GM19043 (cell line): ENCODE measurements around the gene IL4R.
"Not testable (repeated sequence)": the region's sequence is repeated elsewhere in the genome, so short reads cannot be mapped to it uniquely, and the experiment has no call there.

Experiments
- ATAC-seq: cut with Tn5 transposase; IDR thresholded peaks from one replicate; pipeline ENCODE4 v1.9.1; 2021; ENCODE audit warnings: low read depth; ENCODE audit not compliant: unreplicated experiment

IL4R gene

DNA sequence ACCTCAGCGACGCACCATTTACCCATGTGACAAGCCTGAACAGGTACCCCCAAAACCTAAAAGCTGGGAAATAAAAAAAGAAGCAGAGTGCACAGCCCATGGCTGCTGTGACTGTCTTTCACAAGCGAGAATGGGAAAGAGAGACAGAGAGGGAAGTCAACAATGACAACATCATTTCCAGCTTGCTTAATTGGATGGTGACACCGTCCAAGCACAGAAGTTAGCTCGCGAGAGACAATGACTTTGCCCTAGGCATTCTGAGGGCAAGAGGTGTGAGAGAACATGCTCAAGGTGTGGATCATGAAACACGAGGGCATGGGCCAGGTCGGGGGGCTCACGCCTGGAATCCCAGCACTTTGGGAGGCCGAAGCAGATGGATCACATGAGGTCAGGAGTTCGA lies 25.9 kb upstream of the IL4R start:
- no peak for ATAC-seq

DNA sequence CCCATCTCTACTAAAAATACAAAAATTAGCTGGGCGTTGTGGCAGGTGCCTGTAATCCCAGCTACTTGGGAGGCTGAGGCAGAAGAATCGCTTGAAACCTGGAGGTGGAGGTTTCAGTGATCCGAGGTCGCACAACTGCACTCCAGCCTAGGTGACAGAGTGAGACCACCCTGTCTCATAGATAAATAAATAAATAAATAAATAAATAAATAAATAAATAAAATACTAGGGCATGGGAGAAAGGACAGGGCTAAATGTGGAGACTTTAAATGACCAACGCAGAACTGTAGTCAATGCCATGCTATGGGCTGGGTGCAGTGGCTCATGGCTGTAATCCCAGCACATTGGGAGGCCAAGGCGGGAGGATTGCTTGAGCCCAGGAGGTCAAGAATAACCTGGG lies 25.5 kb upstream of the IL4R start:
- not testable (repeated sequence) for ATAC-seq

DNA sequence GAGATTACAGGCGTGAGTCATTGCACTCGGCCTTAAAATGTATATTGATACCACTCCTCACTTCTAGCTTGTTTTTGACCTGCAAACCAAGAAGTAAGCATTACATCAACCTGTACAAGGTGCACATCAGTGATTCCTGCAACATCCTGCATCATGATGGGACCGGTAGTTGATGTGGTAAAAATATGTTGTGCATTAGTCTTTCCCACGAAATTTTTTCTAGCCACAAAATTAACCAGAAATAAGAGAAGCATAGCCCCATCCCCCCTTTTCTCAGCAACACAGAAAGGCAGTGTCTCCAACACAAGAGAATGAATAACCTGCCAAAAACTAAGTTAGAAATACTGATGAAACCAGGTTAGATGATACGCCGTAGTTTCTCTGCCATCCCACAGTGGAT lies 24.1 kb upstream of the IL4R start:
- no peak for ATAC-seq

DNA sequence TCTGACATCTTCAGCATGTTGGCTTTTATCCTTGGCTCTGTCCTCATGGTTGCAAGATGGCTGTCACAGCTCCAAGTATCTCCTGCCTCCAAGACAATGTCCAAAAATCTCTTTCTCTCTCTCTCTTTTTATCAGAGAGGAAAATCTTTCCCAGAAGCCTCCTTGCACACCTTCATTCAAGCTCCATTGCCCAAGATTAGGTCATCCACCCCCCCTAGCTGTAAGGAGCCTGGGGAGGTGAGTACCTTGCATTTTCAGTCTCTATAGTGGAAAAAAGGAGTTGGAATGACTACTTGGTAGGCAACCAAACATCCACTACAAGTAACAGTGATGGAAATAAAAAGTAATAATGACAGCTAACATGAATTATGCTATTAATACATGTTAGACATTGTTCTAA lies 23.2 kb upstream of the IL4R start:
- ATAC-seq = no peak

DNA sequence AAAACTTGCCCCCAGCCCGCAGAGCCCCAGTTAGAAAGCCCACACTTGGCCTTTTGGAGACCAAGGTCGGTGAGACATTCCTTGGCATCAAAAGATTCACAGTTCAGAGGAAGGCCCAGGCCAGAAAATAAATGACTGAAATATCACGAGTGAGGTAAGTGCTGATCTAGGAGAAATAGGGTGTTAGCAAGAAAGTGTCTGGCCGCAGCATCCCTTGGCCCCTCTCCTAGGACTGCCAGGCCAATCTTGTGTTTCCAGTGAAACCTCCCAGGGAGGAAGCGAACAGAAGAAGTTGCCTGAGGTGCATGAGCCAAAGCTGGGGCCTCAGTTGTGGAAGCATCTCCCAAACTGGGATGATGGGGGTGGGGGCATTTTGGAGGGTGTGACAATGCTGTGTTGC lies 22.7 kb upstream of the IL4R start:
- no peak for ATAC-seq

DNA sequence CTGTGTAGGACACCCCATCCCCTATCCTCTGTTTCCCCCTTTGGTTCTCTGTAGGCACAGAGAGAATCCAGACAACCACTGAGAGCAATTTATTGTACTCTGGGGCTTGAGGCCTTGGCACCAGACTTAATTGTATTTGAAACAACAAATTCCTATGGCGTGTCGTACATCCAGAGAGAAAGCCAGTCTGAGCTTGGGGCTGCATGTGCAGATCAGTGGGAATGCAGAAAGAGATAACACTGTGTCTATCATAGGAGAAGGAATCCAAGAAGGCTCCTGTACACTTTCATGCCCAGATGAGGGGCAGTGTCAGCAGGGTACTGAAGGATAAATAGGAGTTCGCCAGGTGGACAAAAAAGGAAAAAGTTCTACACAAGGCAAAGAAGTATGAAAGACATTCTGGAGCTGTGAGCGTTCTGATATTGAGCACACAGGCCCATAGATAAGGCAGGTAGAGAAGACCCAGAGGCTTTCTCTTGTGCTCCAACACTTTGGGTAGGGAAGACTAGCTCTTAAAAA lies 22.0 kb upstream of the IL4R start:
- no peak for ATAC-seq

DNA sequence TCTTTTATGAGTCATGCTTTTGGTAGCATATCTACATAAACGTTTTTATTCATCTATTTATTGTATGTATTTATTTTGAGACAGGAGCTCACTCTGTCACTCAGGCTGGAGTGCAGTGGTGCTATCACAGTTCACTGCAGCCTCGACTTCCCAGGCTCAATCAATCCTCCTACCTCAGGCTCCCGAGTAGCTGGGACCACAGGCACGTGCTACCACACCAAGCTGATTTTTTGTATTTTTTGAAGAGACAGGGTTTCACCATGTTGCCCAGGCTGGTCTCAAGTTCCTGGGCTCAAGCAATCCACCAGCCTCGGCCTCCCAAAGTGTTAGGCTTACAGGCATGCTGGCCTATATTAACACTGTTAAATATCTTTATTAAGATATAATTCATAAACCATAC lies 20.4 kb upstream of the IL4R start:
- ATAC-seq = no peak

DNA sequence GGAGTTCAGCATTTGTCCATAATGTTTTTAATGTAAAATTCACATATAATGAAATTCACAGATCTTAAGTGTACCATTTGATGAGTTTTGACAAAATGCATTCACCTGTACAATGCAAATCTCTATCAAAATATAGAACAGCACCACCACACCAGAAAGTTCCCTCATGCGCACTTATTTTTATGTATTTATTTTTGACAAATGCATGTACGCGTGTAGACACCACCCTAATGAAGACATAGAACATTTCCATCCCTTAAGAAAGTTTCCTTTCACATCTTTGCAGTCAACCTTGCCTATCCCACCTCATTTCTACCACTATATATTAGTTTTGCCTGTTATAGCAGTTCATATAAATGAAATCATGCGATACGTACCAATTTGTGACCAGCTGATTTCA lies 15.6 kb upstream of the IL4R start:
- no peak for ATAC-seq

DNA sequence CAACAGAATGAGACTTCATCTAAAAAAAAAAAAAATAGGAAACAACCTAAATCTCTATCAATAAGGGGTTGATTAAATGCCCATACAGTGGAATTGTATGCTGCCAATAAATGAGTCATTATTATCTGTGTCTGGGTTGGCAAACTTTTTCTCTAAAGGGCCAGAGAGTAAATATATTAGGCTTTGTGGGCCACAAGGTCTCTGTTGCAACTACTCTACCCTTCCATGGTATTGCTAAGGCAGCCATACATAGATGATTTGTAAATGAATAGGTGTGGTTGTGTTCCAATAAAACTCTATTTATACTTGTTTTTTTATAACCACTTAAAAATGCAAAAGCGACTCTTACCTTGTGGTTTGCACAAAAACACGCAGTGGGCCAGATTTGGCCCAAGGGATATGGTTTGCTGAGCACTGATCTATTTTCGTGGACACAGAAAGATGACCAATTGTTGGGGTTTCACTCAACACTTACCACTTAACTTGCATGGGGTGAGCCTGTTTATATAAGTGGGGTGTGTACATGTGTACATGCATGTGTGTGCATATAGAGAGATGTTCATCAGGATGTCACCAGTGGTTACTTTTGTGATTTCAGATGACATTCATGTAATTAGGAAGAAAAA lies 12.4 kb upstream of the IL4R start:
- no peak for ATAC-seq

DNA sequence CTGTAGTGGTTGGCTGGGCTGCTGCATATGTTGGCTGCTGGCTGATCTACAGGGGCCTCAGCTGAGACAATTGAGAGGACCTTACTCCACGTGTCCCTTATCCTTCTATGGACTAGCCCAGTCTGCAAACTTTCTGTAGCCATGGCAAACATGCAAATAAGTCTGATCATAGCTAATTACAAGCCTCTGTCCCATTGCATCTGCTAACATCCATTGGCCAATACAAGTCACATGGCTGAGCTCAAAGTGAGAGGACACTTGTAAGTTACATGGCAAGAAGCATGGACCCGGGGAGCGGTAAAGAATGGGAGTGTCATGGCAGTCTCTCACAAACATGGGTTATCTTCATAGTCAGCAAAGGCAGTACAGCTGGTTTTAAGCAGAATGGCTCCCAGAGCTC lies 11.6 kb upstream of the IL4R start:
- no peak for ATAC-seq

DNA sequence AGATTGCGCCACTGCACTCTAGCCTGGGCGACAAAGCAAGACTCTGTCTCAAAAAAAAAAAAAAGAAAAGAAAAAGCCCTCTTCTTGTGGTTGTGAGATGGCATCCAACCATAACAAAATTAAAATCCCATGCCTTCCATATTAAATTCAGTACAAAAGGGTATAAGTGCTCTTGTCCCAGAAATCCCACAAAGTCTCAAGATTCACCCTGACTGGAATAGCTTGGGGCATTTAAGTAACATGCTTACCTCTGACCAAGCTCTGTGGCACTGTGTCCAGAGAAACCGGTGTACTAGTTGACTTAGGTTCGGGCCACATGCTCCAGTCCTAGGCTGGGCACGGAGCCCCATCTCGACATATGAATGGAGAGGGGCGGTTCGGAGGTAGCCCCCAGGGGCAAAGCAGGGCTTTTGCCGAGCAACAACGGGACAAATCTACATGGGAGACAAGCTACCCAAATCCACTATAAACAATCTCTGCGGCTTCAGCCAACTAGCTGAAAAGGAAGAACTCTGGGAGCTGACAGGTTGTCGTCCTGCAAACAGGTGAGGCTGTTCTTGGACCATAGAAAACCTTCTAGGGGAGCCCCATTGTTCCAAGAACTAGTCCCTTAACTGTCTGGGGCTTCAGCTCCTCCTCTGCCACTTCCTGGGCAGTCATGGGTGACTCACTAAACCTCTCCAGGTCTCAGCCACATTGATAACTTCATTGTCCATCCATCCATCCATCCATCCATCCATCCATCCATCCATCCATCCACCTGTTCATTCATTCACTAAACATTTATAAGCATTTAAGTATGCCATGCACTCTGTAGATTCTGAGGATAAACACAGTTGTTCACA lies 10.3 kb upstream of the IL4R start:
- ATAC-seq = no peak

DNA sequence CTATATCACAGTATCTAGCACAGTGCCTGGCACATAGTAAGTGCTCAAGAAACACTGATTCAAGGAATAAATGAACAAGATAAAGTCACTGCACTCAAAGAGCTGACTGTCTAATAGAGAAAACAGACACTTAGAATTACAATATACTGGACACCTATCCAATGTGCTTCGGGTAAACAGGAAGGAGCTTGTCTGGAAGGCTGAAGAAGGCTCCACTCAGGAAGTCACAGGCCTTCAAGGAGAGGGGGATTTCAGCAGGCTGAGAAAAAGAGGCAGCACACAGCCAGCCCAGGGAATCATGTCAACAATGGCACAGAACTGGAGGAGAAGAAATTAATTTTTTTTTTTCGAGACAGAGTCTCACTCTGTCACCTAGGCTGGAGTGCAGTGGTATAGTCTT lies 9.7 kb upstream of the IL4R start:
- no peak for ATAC-seq

DNA sequence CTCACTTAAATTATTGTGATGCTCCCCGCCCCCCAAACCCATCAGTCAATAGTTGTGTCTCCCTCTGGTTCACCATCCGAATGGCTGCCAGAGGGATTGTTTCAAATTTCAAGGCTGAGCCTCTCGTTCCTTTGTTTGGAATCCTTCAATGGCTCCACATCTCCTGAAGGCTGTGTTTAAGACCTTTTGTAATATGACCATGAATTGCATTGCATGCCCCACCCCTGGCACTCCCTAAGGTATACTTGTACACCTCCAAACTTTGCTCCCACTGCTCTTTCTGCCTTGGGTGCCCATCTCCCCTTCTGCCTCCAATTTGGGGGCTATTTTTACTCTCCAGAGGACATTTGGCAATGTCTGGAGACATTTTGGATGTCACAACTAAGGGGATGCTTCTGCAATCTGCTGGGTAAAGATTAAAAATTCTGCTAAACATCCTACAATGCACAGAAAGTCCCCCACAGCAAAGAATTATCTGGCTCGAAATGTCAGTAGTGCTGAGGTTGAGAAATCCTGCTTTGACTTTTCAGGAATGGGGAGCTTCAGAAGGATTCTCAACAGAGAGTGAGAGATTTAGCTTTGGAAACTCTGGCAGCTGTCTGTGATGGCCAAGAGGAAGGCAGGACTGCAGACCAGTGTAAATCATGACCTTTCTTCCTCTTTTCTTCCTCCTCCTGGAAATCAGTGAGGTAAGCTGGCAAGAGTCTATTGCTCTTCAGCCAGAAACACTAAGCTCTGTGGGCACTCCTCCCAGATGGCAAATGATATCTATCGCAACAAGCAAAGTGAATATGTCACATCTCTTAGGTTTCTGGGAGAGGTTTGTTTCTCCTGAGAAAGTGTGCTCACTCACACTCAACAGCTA lies 8.7 kb upstream of the IL4R start:
- no peak for ATAC-seq

DNA sequence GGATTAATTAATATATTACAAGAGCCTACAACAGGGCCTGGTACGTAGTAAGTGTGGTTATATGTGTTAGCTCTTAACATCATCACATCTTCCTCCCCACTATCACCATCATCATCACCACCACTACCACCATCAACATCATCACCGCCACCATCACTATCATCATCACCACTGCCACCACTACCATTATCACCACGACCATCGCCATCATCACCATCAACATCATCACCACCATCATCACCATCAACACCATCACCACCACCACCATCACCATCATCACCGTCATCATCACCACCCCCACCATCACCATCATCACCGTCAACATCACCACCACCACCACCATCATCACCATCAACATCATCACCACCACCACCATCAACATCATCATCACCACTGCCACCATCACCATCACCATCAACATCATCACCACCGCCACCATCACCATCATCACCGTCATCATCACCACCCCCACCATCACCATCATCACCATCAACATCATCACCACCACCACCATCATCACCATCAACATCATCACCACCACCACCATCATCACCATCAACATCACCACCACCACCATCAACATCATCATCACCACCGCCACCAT lies 7.8 kb upstream of the IL4R start:
- no peak for ATAC-seq

DNA sequence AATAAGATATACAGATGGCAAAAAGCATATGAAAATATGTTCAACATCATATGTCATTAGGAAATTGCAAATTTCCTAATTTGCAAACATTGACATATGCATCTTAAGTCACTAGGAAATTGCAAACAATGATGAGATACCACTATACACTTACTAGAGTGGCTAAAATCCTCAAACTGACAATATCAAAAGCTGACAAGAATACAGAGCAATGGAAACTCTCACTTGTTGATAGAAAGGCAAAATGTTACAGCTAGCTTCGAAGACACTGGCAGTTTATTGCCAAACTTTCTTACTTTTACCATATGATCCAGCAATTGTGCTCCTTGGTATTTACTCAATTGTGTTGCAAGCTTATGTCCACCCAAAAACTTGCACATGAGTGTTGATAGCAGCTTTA lies 5.0 kb upstream of the IL4R start:
- ATAC-seq = no peak

DNA sequence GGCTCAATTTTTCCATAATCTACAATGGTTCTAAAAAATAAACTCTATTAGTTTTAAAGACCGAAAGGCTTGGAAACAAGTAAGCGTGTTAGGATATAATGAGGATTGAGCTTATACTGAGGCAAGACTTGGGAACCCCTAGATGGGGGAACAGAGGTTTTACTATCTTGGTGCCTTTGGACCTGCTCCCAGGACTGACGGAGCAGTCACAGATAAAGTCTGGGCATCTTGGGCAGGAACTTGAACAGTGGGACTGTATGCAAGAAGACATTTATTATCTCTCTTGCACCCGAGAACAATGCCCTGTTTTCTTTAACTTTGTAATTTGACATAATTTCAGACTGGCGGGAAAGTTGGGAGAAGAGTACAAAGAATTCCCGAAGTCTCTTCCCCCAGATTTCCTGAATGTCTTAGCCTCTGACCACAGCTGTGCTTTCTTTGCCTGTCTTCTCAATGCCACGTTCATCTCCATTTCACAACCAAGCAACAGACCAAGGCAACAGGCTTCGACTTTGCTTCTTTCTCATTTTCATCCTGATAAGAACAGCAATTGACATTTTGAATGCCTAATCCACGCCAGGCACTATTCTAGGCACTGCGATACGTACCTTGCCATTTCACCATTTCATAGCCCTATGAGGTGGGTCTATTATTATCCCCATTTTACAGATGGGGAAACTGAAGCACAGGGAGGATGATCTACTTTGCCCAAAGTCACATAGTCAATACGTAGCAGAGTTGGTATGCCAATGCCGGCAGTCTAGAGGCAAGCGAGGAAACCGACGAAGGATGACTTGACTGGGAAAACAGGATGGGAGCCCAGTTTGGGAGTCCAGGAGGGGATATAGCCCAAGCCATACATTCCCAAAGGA lies 3.0 kb upstream of the IL4R start:
- no peak for ATAC-seq

DNA sequence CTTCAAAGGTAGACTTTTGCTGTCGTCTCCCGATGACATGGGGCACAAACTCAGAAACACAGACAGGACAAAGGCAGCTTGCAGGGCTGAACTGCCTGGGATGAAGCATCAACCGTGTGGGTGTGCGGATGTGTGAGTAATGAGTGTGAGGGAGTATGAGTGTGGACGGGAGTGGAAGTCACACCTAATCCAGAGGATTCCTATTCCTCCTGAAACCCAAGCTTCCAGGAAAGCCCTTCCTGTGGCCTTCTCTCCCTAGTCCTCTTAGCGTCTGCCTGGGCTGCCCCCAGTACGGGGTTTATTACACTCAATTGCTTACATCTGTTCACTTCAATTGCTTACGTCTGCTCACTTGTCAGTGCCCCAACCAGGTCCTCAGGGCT lies 2.3 kb upstream of the IL4R start:
- no peak for ATAC-seq

DNA sequence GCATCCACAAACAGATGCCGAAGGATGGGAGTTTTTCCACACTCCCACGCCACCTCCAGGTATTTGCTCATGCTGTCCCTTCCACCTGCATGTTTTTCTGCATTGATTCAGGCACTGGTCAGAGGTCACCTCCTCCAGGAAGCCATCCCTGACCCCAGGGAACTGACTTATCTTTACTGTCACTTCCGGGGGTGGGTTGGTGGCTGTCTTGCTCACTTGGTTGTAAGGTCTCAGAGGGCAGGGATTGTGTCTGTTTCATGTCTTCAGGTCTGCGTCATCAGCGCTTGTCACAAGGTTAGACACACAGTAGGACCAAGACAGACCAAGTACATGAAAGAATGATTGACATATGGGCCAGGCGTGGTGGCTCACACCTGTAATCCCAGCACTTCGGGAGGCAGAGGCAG lies 1.9 kb upstream of the IL4R start:
- ATAC-seq = no peak

DNA sequence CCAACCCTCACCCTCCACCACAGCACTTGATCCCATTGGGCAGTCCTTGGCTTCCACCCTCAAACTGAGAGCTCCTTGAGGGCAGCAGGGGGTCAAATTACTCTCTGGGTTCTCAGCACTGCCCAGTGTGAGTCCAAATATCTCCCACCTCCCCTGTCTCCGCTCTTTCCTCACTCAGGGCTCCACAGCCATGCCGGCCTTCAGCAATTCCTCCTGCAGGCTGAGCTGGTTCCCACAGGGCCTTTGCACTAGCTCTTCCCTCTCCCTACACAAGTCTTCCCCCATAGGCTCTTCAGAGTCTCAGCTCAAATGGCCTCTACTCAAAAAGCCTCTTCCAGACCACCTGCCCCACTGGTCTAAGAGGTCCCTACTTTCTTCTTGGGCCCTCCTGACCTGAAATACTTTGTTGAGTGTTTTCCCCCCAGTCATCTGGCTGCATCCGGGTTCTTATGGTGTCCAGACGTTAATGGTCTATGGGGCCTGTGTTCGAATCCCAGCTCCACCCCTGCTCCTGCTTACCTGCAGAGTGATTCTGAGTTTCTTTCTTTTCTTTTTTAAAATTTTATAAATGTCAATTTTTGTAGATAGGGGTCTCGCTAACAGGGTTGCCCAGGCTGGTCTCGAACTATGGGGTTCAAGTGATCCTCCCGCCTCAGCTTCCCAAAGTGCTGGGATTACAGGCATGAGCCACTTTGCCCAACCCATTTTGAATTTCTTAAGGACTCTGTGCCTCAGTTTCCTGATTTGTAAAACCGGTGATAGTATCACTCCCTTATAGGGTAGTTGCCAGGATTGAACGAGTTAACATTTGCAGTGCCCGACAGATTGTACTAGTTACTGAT lies 973 bp upstream of the IL4R start:
- ATAC-seq = no peak
